Measurements from ENCODE around the gene RBM10. TPM values are rescaled to one million over a fixed set of nuclear protein-coding genes. Genes with fewer than 3 reads are reported as not detected.
"Not testable (repeated sequence)": the region's sequence is repeated elsewhere in the genome, so short reads cannot be mapped to it uniquely, and the experiment has no call there.

Gene RBM10
- total RNA-seq: 34.5 and 48.1 TPM in 2 replicates

- DNase-seq (ENCODE audit: low read depth): peak; percentile 65
- H3K36me3 ChIP-seq (ENCODE audit: control insufficient read depth, insufficient read depth, low read length): no peaks in the 10 kb centered on the region
- H3K4me3 ChIP-seq (ENCODE audit: low read depth, low read length): peak within 1 kb of the TSS; percentile 83
- peak; percentile 56 for TF ChIP-seq CTCF (IDR thresholded peaks at IDR 0.05; ENCODE audit: insufficient read depth, low read length, poor library complexity, severe bottlenecking)
- no peaks in the 10 kb centered on the region for H3K27me3 ChIP-seq (ENCODE audit: control insufficient read depth, insufficient read depth, low read length)
Observed at GRCh38 chrX:47144626-47145394, at the start of gene RBM10, which contains the start of gene NDUFB11. Gene RBM10, plus strand, starts transcription at chrX:47145221. Its CDS starts 2,261 bp downstream, at chrX:47147482. Gene NDUFB11, minus strand, starts transcription at chrX:47144702. Its CDS starts 23 bp downstream, at chrX:47144679.

GRCh38 chrX:47097018-47097417 lies 48.0 kb upstream of the RBM10 start:
- Histone ChIP-seq H3K27me3 (ENCODE audit: control insufficient read depth, insufficient read depth, low read length) (no peaks in the 10 kb centered on the region), H3K4me3 (ENCODE audit: low read depth, low read length) (no peak overlapping the region), H3K36me3 (ENCODE audit: control insufficient read depth, insufficient read depth, low read length) (no peaks in the 10 kb centered on the region)
- no peak for DNase-seq (ENCODE audit: low read depth)
- TF ChIP-seq CTCF (IDR thresholded peaks at IDR 0.05; ENCODE audit: insufficient read depth, low read length, poor library complexity, severe bottlenecking): no peak

- TF ChIP-seq CTCF (IDR thresholded peaks at IDR 0.05; ENCODE audit: insufficient read depth, low read length, poor library complexity, severe bottlenecking): no peak
- DNase-seq (ENCODE audit: low read depth): no peak
- Histone ChIP-seq H3K27me3 (ENCODE audit: control insufficient read depth, insufficient read depth, low read length) (no peaks in the 10 kb centered on the region), H3K4me3 (ENCODE audit: low read depth, low read length) (no peak overlapping the region), H3K36me3 (ENCODE audit: control insufficient read depth, insufficient read depth, low read length) (no peaks in the 10 kb centered on the region)
Observed at GRCh38 chrX:47098338-47099094, 46.5 kb upstream of the RBM10 start.

GRCh38 chrX:47101206-47101605 lies 43.8 kb upstream of the RBM10 start:
- Histone ChIP-seq H3K27me3 (ENCODE audit: control insufficient read depth, insufficient read depth, low read length) (no peaks in the 10 kb centered on the region), H3K36me3 (ENCODE audit: control insufficient read depth, insufficient read depth, low read length) (no peaks in the 10 kb centered on the region), H3K4me3 (ENCODE audit: low read depth, low read length) (no peak overlapping the region)
- DNase-seq (ENCODE audit: low read depth): no peak
- no peak for TF ChIP-seq CTCF (IDR thresholded peaks at IDR 0.05; ENCODE audit: insufficient read depth, low read length, poor library complexity, severe bottlenecking)

GRCh38 chrX:47110936-47111615 lies 33.9 kb upstream of the RBM10 start:
- not testable (repeated sequence) for H3K36me3 ChIP-seq (ENCODE audit: control insufficient read depth, insufficient read depth, low read length); DNase-seq (ENCODE audit: low read depth); H3K4me3 ChIP-seq (ENCODE audit: low read depth, low read length); H3K27me3 ChIP-seq (ENCODE audit: control insufficient read depth, insufficient read depth, low read length)
